Pons (tissue), 1 donor: Measurements from ENCODE around the gene AEBP2.
"Not testable (repeated sequence)": the region's sequence is repeated elsewhere in the genome, so short reads cannot be mapped to it uniquely, and the experiment has no call there.

Experiments used
- DNase-seq: peaks from one replicate; pipeline ENCODE4 v3.0.0-alpha.2; 2016; ENCODE audit warnings: low spot score

Gene AEBP2

GRCh38 chr12:19507823-19508222 lies 68.5 kb downstream of the AEBP2 start:
- peak; percentile 56 for DNase-seq

- no peak for DNase-seq
Observed at GRCh38 chr12:19510461-19510860, 71.2 kb downstream of the AEBP2 start.

- DNase-seq = no peak
Observed at GRCh38 chr12:19515179-19515578, 75.9 kb downstream of the AEBP2 start.

- no peak for DNase-seq
Observed at GRCh38 chr12:19517583-19517982, 78.3 kb downstream of the AEBP2 start.

GRCh38 chr12:19518209-19518608 lies 78.9 kb downstream of the AEBP2 start:
- DNase-seq = no peak

GRCh38 chr12:19520646-19521415 lies 81.5 kb downstream of the AEBP2 start:
- no peak for DNase-seq

- DNase-seq = no peak
Observed at GRCh38 chr12:19525274-19525673, 86.0 kb downstream of the AEBP2 start.

GRCh38 chr12:19527866-19528265 lies 88.6 kb downstream of the AEBP2 start:
- DNase-seq = no peak

- no peak for DNase-seq
Observed at GRCh38 chr12:19528750-19529149, 89.5 kb downstream of the AEBP2 start.

- no peak for DNase-seq
Observed at GRCh38 chr12:19529951-19530636, 90.8 kb downstream of the AEBP2 start.

GRCh38 chr12:19530637-19531023 lies 91.3 kb downstream of the AEBP2 start:
- DNase-seq = no peak

- DNase-seq = no peak
Observed at GRCh38 chr12:19533567-19533966, 94.3 kb downstream of the AEBP2 start.

- DNase-seq = no peak
Observed at GRCh38 chr12:19539071-19539470, 99.8 kb downstream of the AEBP2 start.

GRCh38 chr12:19539836-19540235 lies 100.5 kb downstream of the AEBP2 start:
- DNase-seq = no peak

GRCh38 chr12:19542606-19543005 lies 103.3 kb downstream of the AEBP2 start:
- DNase-seq = no peak

- no peak for DNase-seq
Observed at GRCh38 chr12:19544353-19544752, 105.1 kb downstream of the AEBP2 start.

- DNase-seq = no peak
Observed at GRCh38 chr12:19545301-19545700, 106.0 kb downstream of the AEBP2 start.

GRCh38 chr12:19546027-19546426 lies 106.7 kb downstream of the AEBP2 start:
- peak; percentile 18 for DNase-seq

- DNase-seq = peak; percentile 46
Observed at GRCh38 chr12:19546611-19547162, 107.4 kb downstream of the AEBP2 start.

- peak; percentile 24 for DNase-seq
Observed at GRCh38 chr12:19547271-19547671, 108.0 kb downstream of the AEBP2 start.

- no peak for DNase-seq
Observed at GRCh38 chr12:19548834-19549233, 109.5 kb downstream of the AEBP2 start.

- DNase-seq = no peak
Observed at GRCh38 chr12:19550626-19551025, 111.3 kb downstream of the AEBP2 start.

GRCh38 chr12:19552441-19553097 lies 113.3 kb downstream of the AEBP2 start:
- not testable (repeated sequence) for DNase-seq
